ENCODE results near the gene VSTM5.

GRCh38 chr11:93871526-93871925 is 21.1 kb upstream of the VSTM5 start:
- TF ChIP-seq CTCF (IDR thresholded peaks at IDR 0.05) (no peak), EP300 (IDR thresholded peaks at IDR 0.05) (no peak), POLR2AphosphoS5 (IDR thresholded peaks at IDR 0.05) (no peak), POLR2A (IDR thresholded peaks at IDR 0.05) (no peak)

All from stomach (tissue), 4 donors.